GM15510 (cell line): ENCODE measurements around the gene RAPGEF1.
A peak's percentile ranks its signal among the peaks of the same experiment; 100 is the strongest.

Experiments used
- POLR2A ChIP-seq: IDR thresholded peaks from 3 replicates; pipeline ENCODE4 v1.6.1; 2011; ENCODE audit warnings: borderline replicate concordance; ENCODE audit not compliant: insufficient read length; ENCODE audit errors: extremely low read depth

Gene RAPGEF1

GRCh38 chr9:131695366-131695765 is 44.5 kb downstream of the RAPGEF1 start:
- TF ChIP-seq POLR2A, result no peak

GRCh38 chr9:131693651-131694597 is 46.0 kb downstream of the RAPGEF1 start:
- no peak for TF ChIP-seq POLR2A

GRCh38 chr9:131692612-131693562 is 47.0 kb downstream of the RAPGEF1 start:
- no peak for TF ChIP-seq POLR2A

GRCh38 chr9:131691969-131692611 is 47.8 kb downstream of the RAPGEF1 start:
- no peak for TF ChIP-seq POLR2A

GRCh38 chr9:131690941-131691573 is 48.8 kb downstream of the RAPGEF1 start:
- no peak for TF ChIP-seq POLR2A

GRCh38 chr9:131690462-131690861 is 49.4 kb downstream of the RAPGEF1 start:
- TF ChIP-seq POLR2A, result no peak

GRCh38 chr9:131688377-131688776 is 51.5 kb downstream of the RAPGEF1 start:
- no peak for TF ChIP-seq POLR2A

GRCh38 chr9:131685753-131686706 is 53.8 kb downstream of the RAPGEF1 start:
- TF ChIP-seq POLR2A, result no peak

- no peak for TF ChIP-seq POLR2A
Observed at GRCh38 chr9:131682261-131682660, 57.6 kb downstream of the RAPGEF1 start.

- no peak for TF ChIP-seq POLR2A
Observed at GRCh38 chr9:131679261-131680020, 60.4 kb downstream of the RAPGEF1 start.

- TF ChIP-seq POLR2A, result peak; percentile 38
Observed at GRCh38 chr9:131678499-131679111, 61.3 kb downstream of the RAPGEF1 start.
